K562 (cell line): ENCODE data around the gene MSRB3.

Source experiments
- FOSL1 ChIP-seq: fragments of 200-800 bp; sonication (Bioruptor generic); conservative IDR thresholded peaks from 2 replicates; pipeline ENCODE4 v1.6.1; 2016; ENCODE audit warnings: missing genetic modification characterization, missing compliant biosample characterization
- PHF21A ChIP-seq: fragments of 450-650 bp; IDR thresholded peaks from 2 replicates; pipeline ENCODE4 v1.6.1; 2017; ENCODE audit warnings: low read depth, borderline replicate concordance
- ZNF318 ChIP-seq, 2 experiments: fragments of 450-650 bp; IDR thresholded peaks; 2 replicates each; pipeline ENCODE4 v1.6.1; 2016; ENCODE audit warnings: mild to moderate bottlenecking in 2 of 2, borderline replicate concordance in 1 of 2, low read depth in 1 of 2, moderate library complexity in 1 of 2

GRCh38 chr12:65432651-65433050 lies 154.2 kb downstream of the MSRB3 start:
- no peak for TF ChIP-seq ZNF318 (IDR thresholded peaks at IDR 0.05; ENCODE audit: borderline replicate concordance in 1 of 2, low read depth in 1 of 2)
- TF ChIP-seq FOSL1 (tag) = no peak
- TF ChIP-seq PHF21A = no peak
